Measurements from ENCODE around the gene DNER.

GRCh38 chr2:229672021-229672420 is 42.3 kb downstream of the DNER start:
- no peak for TF ChIP-seq POLR2AphosphoS5 (IDR thresholded peaks at IDR 0.05; ENCODE audit: low read depth, low read length)
- no peak for TF ChIP-seq RCOR1 (IDR thresholded peaks at IDR 0.05; ENCODE audit: low read length)
- TF ChIP-seq PBX3 (IDR thresholded peaks at IDR 0.05) = no peak
- no peak for TF ChIP-seq FOXM1 (IDR thresholded peaks at IDR 0.05; ENCODE audit: low read depth)
- TF ChIP-seq MXI1 (IDR thresholded peaks at IDR 0.05; ENCODE audit: low read depth, low read length) = no peak
- TF ChIP-seq, protein P1, sequence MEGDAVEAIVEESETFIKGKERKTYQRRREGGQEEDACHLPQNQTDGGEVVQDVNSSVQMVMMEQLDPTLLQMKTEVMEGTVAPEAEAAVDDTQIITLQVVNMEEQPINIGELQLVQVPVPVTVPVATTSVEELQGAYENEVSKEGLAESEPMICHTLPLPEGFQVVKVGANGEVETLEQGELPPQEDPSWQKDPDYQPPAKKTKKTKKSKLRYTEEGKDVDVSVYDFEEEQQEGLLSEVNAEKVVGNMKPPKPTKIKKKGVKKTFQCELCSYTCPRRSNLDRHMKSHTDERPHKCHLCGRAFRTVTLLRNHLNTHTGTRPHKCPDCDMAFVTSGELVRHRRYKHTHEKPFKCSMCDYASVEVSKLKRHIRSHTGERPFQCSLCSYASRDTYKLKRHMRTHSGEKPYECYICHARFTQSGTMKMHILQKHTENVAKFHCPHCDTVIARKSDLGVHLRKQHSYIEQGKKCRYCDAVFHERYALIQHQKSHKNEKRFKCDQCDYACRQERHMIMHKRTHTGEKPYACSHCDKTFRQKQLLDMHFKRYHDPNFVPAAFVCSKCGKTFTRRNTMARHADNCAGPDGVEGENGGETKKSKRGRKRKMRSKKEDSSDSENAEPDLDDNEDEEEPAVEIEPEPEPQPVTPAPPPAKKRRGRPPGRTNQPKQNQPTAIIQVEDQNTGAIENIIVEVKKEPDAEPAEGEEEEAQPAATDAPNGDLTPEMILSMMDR (IDR thresholded peaks at IDR 0.05) = no peak
- TF ChIP-seq, protein P2, sequence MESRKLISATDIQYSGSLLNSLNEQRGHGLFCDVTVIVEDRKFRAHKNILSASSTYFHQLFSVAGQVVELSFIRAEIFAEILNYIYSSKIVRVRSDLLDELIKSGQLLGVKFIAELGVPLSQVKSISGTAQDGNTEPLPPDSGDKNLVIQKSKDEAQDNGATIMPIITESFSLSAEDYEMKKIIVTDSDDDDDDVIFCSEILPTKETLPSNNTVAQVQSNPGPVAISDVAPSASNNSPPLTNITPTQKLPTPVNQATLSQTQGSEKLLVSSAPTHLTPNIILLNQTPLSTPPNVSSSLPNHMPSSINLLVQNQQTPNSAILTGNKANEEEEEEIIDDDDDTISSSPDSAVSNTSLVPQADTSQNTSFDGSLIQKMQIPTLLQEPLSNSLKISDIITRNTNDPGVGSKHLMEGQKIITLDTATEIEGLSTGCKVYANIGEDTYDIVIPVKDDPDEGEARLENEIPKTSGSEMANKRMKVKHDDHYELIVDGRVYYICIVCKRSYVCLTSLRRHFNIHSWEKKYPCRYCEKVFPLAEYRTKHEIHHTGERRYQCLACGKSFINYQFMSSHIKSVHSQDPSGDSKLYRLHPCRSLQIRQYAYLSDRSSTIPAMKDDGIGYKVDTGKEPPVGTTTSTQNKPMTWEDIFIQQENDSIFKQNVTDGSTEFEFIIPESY (IDR thresholded peaks at IDR 0.05; ENCODE audit: borderline replicate concordance, low read depth) = no peak
